ENCODE data around the gene NMT2.

GRCh38 chr10:15137036-15137359, 31.5 kb downstream of the NMT2 start:
- TF ChIP-seq CTCF (conservative IDR thresholded peaks at IDR 0.05): no peak
- no peak for TF ChIP-seq ZFX (IDR thresholded peaks at IDR 0.05)
